Omental fat pad (tissue), 4 donors: ENCODE results near the gene OTUD7B. TPM values are rescaled to one million over a fixed set of nuclear protein-coding genes. Genes with fewer than 3 reads are reported as not detected.

Experiments
- ATAC-seq: fragments of 150-250 bp; one replicate; pipeline ENCODE4 v1.9.1; 2016; ENCODE audit warnings: mild to moderate bottlenecking, moderate library complexity; ENCODE audit not compliant: low FRiP score
- DNase-seq: peaks from one replicate; pipeline ENCODE4 v3.0.0-alpha.2; 2019; ENCODE audit warnings: low spot score
- CTCF ChIP-seq, 3 donors: fragments of 450-650 bp; IDR thresholded peaks; one replicate each; pipeline ENCODE4 v1.5.1; 2016 to 2017; ENCODE audit warnings: antibody characterized with exemption in 3 of 3, mild to moderate bottlenecking in 3 of 3, moderate library complexity in 2 of 3
- total RNA-seq, 4 donors: library from RNA; depleted of rRNA; stranded (reverse); fragments of >200 nt; gene quantifications; one replicate each; pipeline ENCODE4 v1.1.0, GENCODE V29; 2016

OTUD7B gene
- total RNA-seq, 4 donors from 2014 or later: 17.0 to 37.9 (median 27.5) TPM

- TF ChIP-seq CTCF (IDR thresholded peaks at IDR 0.05): no peak
- ATAC-seq (no peak), DNase-seq (no peak)
Observed at GRCh38 chr1:149993181-149993580, 17.3 kb downstream of the OTUD7B start.

GRCh38 chr1:149987297-149987595, 23.3 kb downstream of the OTUD7B start:
- ATAC-seq: no peak
- DNase-seq: no peak
- TF ChIP-seq CTCF (IDR thresholded peaks at IDR 0.05): no peak

- DNase-seq (no peak), ATAC-seq (peak; percentile 93)
- TF ChIP-seq CTCF (IDR thresholded peaks at IDR 0.05): no peak
Observed at GRCh38 chr1:149986486-149987296, 23.8 kb downstream of the OTUD7B start.

- ATAC-seq (no peak), DNase-seq (no peak)
- TF ChIP-seq CTCF (IDR thresholded peaks at IDR 0.05): no peak
Observed at GRCh38 chr1:149979972-149980540, 30.5 kb downstream of the OTUD7B start.

- DNase-seq (no peak), ATAC-seq (no peak)
- TF ChIP-seq CTCF (IDR thresholded peaks at IDR 0.05): no peak
Observed at GRCh38 chr1:149979245-149979971, 31.1 kb downstream of the OTUD7B start.

- no peak for TF ChIP-seq CTCF (IDR thresholded peaks at IDR 0.05)
- no peak for DNase-seq
- no peak for ATAC-seq
Observed at GRCh38 chr1:149978547-149979023, 31.9 kb downstream of the OTUD7B start.
